Ammon's horn (tissue), 1 donor: Measurements from ENCODE around the gene GSTM5.
"Not testable (repeated sequence)": the region's sequence is repeated elsewhere in the genome, so short reads cannot be mapped to it uniquely, and the experiment has no call there.

Experiments used
- DNase-seq: peaks from one replicate; pipeline ENCODE4 v3.0.0-alpha.2; 2016; ENCODE audit warnings: low spot score

The GSTM5 gene

DNA sequence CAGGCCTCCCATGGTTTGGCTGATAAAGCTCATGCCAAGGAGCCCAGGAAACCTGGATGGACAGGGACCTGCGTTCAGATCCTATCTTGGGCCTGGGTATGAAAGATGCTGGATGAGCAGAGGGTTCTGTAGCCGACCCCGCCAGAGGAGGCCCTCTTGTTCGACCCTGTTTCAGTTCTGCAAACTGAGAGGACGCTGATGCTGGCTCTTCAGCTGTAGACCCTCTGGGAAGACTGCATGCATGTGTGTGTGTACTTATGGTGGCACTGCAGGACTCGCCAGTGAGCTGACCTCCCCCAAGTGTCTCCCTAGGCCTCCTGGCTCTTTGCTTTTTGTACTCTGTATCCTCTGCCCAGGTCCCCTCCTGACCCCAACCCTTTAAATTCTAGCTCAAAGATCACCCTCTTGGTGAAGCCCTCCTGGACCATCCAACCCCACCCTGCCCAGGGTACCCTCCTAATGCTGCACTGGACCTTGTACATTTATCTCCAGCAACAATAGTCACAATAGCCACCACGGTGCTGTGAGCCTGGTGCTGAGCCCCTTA is 50.1 kb downstream of the GSTM5 start:
- no peak for DNase-seq

DNA sequence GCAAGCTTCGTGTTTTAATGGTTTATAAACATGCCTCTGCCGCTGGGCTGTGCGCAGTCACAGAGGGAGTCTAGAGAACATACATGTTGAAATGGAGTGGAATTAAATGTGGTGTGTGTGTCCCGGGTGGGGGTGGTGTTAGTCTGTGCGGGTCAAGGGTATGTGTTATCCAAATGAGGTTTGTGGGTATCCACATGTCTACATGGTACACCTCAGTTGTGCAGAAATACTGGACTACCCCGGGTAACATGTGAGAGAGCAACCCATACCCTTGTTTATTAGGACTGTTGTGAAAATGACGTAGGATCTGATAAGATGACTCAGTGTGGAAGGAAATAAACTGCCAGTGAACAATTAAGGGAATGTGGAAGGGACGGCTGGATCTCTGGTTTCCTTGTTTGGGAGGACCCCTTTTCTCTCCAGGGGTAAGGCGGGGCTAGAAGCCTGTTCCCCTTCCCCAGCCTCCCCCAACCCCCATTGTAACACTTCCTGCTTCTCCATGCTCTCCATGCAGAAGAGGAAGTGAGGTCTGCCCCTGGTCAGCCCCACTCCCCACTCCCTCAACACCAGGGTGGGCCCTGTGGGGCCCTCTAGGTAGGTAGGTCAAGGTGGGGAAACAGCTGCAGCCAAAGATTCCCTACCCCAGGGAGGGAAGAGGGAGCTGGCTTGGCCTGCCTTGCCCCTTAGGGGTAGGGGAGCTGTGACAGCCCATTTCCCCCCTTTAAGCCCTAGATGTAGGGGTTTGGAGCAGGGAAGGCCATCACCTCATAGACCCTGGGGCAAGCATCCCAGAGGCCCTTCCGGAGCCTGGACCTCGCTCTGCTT is 51.0 kb downstream of the GSTM5 start:
- DNase-seq: no peak

DNA sequence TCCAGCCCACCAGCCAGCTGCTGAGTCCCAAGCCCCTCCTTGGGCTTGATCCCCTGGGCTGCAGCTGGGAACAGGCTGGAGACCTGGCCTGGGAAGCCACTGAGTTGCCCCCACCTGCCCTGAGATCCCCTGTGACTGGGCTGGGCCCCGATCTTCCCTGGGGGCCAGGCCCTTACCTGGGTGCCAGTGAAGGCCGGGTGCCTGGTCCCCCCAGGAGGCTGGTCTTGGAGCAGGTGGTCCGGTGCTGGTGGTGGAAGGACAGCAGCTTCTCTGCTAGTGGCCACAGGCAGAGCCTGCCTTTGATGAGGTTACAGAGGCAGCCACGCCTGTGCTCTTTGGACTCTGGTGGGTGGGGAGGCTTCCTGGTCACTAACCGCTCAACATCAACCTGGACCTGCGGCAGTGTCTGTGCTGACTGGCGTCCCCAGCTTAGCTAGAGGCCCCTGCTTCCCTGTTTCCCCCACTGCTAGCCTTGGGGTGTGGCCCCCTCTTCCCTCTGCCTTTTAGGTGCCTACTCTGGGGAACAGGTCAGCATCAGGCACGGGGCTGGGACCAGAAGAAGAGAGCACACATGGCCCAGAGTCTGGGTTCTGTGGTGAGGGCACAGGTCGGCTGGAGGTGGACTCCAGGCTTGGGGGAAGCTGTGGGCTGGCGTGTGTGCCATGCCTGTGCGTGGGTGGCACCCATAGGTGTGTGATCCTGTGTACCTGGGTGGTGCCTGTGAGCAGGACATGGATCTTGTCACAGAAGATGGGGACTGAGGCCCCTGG is 51.8 kb downstream of the GSTM5 start, which contains the start of gene EPS8L3:
Gene EPS8L3 (minus strand): TSS at position 278 of the 770 bp plus-strand sequence. CDS start 2,174 bp downstream, outside the sequence.
- no peak for DNase-seq

DNA sequence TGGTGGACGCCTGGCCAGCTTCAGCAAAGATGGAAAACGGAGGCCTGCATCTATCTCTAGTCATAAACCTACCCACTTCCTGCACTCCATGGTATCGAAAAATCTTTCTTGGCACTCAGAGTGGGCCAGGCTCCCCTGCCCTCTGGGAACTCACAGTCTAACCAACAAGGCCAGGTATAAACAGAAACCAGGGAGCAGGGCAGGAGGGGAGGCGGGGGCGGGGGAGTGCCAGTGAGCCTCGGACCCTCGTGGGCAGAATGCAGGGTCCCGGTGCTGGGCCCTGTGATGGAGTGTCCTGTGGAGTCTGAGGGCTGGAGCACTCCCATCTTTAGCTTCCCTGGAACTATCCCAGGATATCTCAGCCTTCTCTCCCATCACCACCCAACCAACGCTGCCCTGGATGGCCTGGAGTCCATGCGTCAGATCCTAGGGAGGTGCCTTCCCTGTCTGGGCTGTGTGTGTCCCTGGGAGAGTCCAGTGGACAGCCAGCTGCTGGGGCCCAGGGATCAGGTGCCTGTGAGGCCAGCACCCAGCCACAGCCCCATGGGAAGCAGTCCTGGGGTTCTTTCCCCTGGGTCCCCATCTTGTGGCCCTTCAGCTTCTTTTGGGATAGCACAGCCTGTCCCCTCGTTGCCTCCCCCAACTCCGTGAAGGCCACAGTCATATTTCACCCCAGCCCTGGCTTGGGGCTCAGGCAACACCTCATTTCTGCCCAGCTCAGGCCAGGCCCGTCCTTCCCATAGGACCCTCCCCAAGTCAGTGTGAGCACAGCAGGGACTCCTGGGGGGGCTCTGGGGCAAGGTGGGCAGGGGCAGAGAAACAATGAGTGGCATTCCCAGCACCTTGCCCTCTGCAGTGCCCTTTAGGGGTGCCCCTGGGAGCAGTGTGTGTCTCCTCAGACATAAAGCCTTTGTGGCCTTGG is 52.8 kb downstream of the GSTM5 start:
- no peak for DNase-seq

DNA sequence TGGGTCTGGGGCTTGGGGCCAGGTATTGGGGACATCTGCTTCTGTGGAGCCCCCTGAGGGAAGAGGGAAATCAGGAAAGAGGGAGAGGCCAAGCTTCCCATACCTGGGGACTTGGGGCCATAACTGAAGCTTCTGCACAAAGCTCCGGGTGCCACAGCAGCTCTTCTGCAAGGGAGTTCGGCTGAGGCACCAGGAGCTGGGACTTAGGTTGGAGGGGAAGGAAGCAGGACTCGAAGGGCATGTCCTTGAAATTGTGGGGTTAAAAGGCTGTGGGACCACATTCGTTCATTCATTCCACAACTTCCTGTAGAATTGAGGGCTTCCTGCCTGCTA is 53.4 kb downstream of the GSTM5 start:
- DNase-seq: no peak

DNA sequence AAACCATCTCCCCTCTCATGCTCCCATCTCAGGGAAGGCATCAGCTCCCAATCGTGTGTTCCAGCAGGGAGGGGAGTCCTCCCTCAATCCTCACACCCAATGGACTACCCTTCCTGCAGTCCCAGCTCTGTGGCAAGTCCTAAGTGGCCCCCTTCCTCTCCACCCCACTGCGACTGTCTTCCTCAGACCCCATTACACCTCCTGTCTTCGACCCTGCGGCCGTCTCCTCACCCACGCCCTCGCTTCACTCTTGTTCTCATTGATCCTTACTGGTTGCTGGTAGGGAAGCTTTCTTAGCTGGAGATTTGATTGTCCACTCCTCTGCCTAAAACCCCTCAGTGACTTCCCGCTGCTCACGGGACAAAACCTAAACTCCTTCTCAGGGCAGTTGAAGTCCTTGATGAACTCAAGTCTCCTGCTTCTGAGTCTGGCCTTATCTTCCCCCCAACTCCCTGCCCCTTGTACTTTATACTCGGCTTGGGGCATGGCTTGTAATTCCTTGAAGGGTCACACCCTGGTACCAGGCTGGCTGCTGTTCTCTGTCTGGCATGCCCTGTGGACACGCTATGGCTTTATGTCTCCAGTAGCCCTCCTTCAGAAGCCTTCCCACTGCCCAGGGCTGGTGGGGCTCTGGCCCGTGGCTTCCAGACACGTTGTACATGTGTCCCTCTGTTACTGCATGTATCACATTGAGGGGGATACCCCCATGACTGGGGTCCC is 54.0 kb downstream of the GSTM5 start:
- no peak for DNase-seq

DNA sequence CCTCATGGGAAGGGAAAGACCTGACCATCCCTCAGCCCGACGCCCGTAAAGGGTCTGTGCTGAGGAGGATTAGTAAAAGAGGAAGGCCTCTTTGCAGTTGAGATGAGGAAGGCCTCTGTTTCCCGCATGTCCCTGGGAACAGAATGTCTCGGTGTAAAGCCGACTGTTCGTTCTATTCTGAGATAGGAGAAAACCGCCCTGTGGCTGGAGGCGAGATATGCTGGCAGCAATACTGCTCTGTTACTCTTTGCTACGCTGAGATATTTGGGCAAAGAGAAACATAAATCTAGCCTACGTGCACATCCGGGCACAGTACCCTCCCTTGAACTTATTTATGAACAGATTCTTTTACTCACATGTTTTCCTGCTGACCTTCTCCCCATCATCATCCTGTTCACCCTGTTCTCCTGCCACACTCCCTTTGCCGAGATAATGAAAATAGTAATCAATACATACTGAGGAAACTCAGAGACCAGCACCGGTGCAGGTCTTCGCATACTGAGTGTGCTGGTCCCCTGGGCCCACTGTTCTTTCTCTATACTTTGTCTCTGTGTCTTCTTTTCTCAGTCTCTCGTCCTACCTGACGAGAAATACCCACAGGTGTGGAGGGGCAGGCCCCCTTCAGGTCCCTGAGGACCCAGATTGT is 55.1 kb downstream of the GSTM5 start:
- not testable (repeated sequence) for DNase-seq
